Astrocyte (in vitro differentiated cells and primary cell): ENCODE results near the gene MYH2. TPM values are rescaled to one million over a fixed set of nuclear protein-coding genes. Genes with fewer than 3 reads are reported as not detected.

Source experiments
- DNase-seq: peaks from one replicate; pipeline ENCODE4 v3.0.0-alpha.2; 2010; ENCODE audit warnings: low read depth
- FAIRE-seq: peaks from 2 replicates; lab custom pipeline; 2011; peaks lifted over from hg19 to GRCh38; lab: Jason Lieb, UNC
- H2AFZ ChIP-seq: 2 replicates; pipeline ENCODE4 v1.6.0; 2012; ENCODE audit warnings: low read depth, low read length, inconsistent platforms
- H3K27ac ChIP-seq: 2 replicates; pipeline ENCODE4 v1.5.1; 2011; ENCODE audit warnings: low read depth, low read length, inconsistent platforms
- H3K27me3 ChIP-seq: 2 replicates; pipeline ENCODE4 v1.6.0; 2011; ENCODE audit warnings: low read length, inconsistent platforms; ENCODE audit not compliant: insufficient read depth
- H3K36me3 ChIP-seq: 2 replicates; pipeline ENCODE4 v1.5.1; 2011; ENCODE audit warnings: low read length, inconsistent platforms; ENCODE audit not compliant: insufficient read depth
- H3K4me1 ChIP-seq: 2 replicates; pipeline ENCODE4 v1.5.1; 2011; ENCODE audit warnings: low read length, inconsistent platforms; ENCODE audit not compliant: insufficient read depth
- H3K4me2 ChIP-seq: 2 replicates; pipeline ENCODE4 v1.6.0; 2012; ENCODE audit warnings: low read length, inconsistent platforms
- H3K4me3 ChIP-seq: 2 replicates; pipeline ENCODE4 v1.5.1; 2011; ENCODE audit warnings: low read depth, mild to moderate bottlenecking, low read length, inconsistent platforms; ENCODE audit not compliant: insufficient read depth
- H3K79me2 ChIP-seq: 2 replicates; pipeline ENCODE4 v1.6.0; 2012; ENCODE audit warnings: mild to moderate bottlenecking, low read length, inconsistent platforms; ENCODE audit not compliant: insufficient read depth
- H3K9ac ChIP-seq: 2 replicates; pipeline ENCODE4 v1.6.0; 2012; ENCODE audit warnings: mild to moderate bottlenecking, low read length, inconsistent platforms
- H3K9me3 ChIP-seq: 2 replicates; pipeline ENCODE4 v1.5.1; 2012; ENCODE audit warnings: low read depth, mild to moderate bottlenecking, low read length, inconsistent platforms; ENCODE audit not compliant: insufficient read depth
- H4K20me1 ChIP-seq: 2 replicates; pipeline ENCODE4 v1.6.0; 2012; ENCODE audit warnings: low read length, inconsistent platforms; ENCODE audit not compliant: insufficient read depth
- H3K27ac Mint-ChIP-seq: one replicate; pipeline ENCODE4 v1.8.0; 2021; ENCODE audit warnings: mild to moderate bottlenecking, mixed read lengths; ENCODE audit not compliant: unreplicated experiment
- H3K27me3 Mint-ChIP-seq: one replicate; pipeline ENCODE4 v1.8.0; 2021; ENCODE audit warnings: low read depth, mixed read lengths; ENCODE audit not compliant: unreplicated experiment
- H3K36me3 Mint-ChIP-seq: one replicate; pipeline ENCODE4 v1.8.0; 2021; ENCODE audit warnings: low read depth, mixed read lengths; ENCODE audit not compliant: unreplicated experiment
- H3K4me1 Mint-ChIP-seq: one replicate; pipeline ENCODE4 v1.8.0; 2021; ENCODE audit warnings: low read depth, mixed read lengths; ENCODE audit not compliant: unreplicated experiment
- H3K4me3 Mint-ChIP-seq: one replicate; pipeline ENCODE4 v1.8.0; 2021; ENCODE audit warnings: mild to moderate bottlenecking, moderate library complexity, mixed read lengths; ENCODE audit not compliant: unreplicated experiment
- H3K9me3 Mint-ChIP-seq: one replicate; pipeline ENCODE4 v1.8.0; 2021; ENCODE audit warnings: mild to moderate bottlenecking, mixed read lengths; ENCODE audit not compliant: unreplicated experiment
- CTCF ChIP-seq: IDR thresholded peaks from 2 replicates; pipeline ENCODE4 v1.5.1; 2011; ENCODE audit warnings: low read depth, mild to moderate bottlenecking, inconsistent platforms, low read length, moderate library complexity; ENCODE audit not compliant: insufficient read depth
- EZH2 ChIP-seq: IDR thresholded peaks from 2 replicates; pipeline ENCODE4 v1.6.1; 2012; ENCODE audit warnings: mild to moderate bottlenecking, low read length, inconsistent platforms; ENCODE audit not compliant: insufficient read depth
- total RNA-seq: library from RNA; stranded (reverse); gene quantifications from 2 replicates; pipeline ENCODE4 v1.2.1, GENCODE V29; 2021

MYH2 gene
- total RNA-seq, 1 donor from 2014 or later = 0.02 TPM

GRCh38 chr17:10521949-10522348 is 27.5 kb downstream of the MYH2 start:
- H3K4me1 Mint-ChIP-seq = no peaks in the 10 kb centered on the region
- no peaks in the 10 kb centered on the region for H3K27me3 ChIP-seq
- no peak overlapping the region for H3K27ac Mint-ChIP-seq
- no peak overlapping the region for H3K4me3 ChIP-seq
- H3K27ac ChIP-seq = no peak overlapping the region
- no peaks in the 10 kb centered on the region for H4K20me1 ChIP-seq
- FAIRE-seq (no peak), DNase-seq (no peak)
- no peak overlapping the region for H3K4me2 ChIP-seq
- no peak overlapping the region for H3K4me3 Mint-ChIP-seq
- no peaks in the 10 kb centered on the region for H3K36me3 ChIP-seq
- H3K9me3 ChIP-seq = no peaks in the 10 kb centered on the region
- H3K9me3 Mint-ChIP-seq = no peaks in the 10 kb centered on the region
- no peak overlapping the region for H2AFZ ChIP-seq
- H3K9ac ChIP-seq = no peak overlapping the region
- no peak for TF ChIP-seq CTCF
- TF ChIP-seq EZH2 = no peak
- H3K4me1 ChIP-seq = no peaks in the 10 kb centered on the region
- no peaks in the 10 kb centered on the region for H3K36me3 Mint-ChIP-seq
- no peaks in the 10 kb centered on the region for H3K79me2 ChIP-seq
- H3K27me3 Mint-ChIP-seq = no peaks in the 10 kb centered on the region

- DNase-seq (no peak), FAIRE-seq (no peak)
- Mint-ChIP-seq H3K4me3 (no peak within 1 kb of the TSS), H3K27ac (no peak within 1 kb of the TSS), H3K4me1 (peaks cover 8% of the 10 kb centered on the region), H3K36me3 (no peaks in the 10 kb centered on the region), H3K9me3 (no peaks in the 10 kb centered on the region), H3K27me3 (no peaks in the 10 kb centered on the region)
- Histone ChIP-seq H2AFZ (no peak within 1 kb of the TSS), H3K9me3 (no peaks in the 10 kb centered on the region), H3K27ac (no peak within 1 kb of the TSS), H3K27me3 (no peaks in the 10 kb centered on the region), H3K36me3 (no peaks in the 10 kb centered on the region), H4K20me1 (no peaks in the 10 kb centered on the region), H3K79me2 (no peaks in the 10 kb centered on the region), H3K4me3 (no peak within 1 kb of the TSS), H3K4me1 (no peaks in the 10 kb centered on the region), H3K9ac (no peak within 1 kb of the TSS), H3K4me2 (no peak within 1 kb of the TSS)
- no peak for TF ChIP-seq EZH2
- no peak for TF ChIP-seq CTCF
Observed at GRCh38 chr17:10518271-10519037, 31.0 kb downstream of the MYH2 start, which contains the start of gene MYH1. Gene MYH1, minus strand, starts transcription at chr17:10518542. Its CDS starts 1,900 bp downstream, at chr17:10516642.

GRCh38 chr17:10516638-10517037 is 32.8 kb downstream of the MYH2 start:
- Mint-ChIP-seq H3K4me1 (peaks cover 16% of the 10 kb centered on the region), H3K27me3 (no peaks in the 10 kb centered on the region), H3K27ac (no peak overlapping the region), H3K4me3 (no peak overlapping the region), H3K36me3 (no peaks in the 10 kb centered on the region), H3K9me3 (no peaks in the 10 kb centered on the region)
- Histone ChIP-seq H3K4me2 (no peak overlapping the region), H3K36me3 (no peaks in the 10 kb centered on the region), H3K9ac (no peak overlapping the region), H3K4me3 (no peak overlapping the region), H3K27ac (no peak overlapping the region), H3K9me3 (no peaks in the 10 kb centered on the region), H2AFZ (no peak overlapping the region), H4K20me1 (no peaks in the 10 kb centered on the region), H3K4me1 (no peaks in the 10 kb centered on the region), H3K79me2 (no peaks in the 10 kb centered on the region), H3K27me3 (no peaks in the 10 kb centered on the region)
- DNase-seq (no peak), FAIRE-seq (no peak)
- TF ChIP-seq CTCF = no peak
